ENCODE results near the gene CEACAM21.
A peak's percentile ranks its signal among the peaks of the same experiment; 100 is the strongest.

CEACAM21 gene

GRCh38 chr19:41586064-41586463 is 10.1 kb downstream of the CEACAM21 start:
- no peak for DNase-seq (ENCODE audit: low read depth in 2 of 2)

- DNase-seq (ENCODE audit: low read depth in 2 of 2) = no peak
Observed at GRCh38 chr19:41587101-41587837, 11.3 kb downstream of the CEACAM21 start.

GRCh38 chr19:41587838-41588210 is 11.9 kb downstream of the CEACAM21 start:
- no peak for DNase-seq (ENCODE audit: low read depth in 2 of 2)

DNA sequence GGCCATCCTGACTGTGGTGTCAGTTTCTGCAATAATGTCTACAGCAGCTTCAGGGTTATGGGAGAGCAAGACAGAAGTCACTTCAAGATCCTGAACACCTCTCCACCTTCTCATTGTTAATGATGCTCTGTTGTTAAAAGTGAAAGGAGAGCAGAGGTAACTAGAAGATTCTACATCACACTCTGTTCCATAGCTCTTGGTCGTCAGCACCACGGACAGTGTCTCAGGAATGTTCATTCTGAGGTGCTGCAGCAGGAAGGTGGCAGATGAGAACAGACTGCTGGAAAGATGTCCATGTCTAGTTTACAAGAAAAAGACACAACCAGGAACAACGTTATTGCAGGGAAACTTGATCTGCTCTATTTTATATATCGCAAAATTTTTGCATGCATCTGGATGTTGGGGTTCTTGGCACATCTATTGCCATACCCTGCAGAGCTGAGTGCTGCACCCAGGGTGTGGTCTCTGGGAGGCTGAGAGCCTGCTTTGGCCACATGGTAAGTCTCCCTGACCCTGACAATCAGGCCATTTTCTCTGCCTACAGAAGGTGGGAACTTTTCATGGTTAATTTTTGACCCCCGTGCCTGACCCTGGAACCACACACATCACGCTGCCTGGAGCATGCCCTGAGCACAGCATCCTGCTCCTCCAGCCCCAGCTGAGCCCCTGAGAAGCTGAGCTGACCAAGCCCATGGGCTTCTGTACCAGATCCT is 12.7 kb downstream of the CEACAM21 start:
- no peak for DNase-seq (ENCODE audit: low read depth in 2 of 2)

GRCh38 chr19:41589371-41589770 is 13.4 kb downstream of the CEACAM21 start:
- DNase-seq (ENCODE audit: low read depth in 2 of 2) = no peak

DNA sequence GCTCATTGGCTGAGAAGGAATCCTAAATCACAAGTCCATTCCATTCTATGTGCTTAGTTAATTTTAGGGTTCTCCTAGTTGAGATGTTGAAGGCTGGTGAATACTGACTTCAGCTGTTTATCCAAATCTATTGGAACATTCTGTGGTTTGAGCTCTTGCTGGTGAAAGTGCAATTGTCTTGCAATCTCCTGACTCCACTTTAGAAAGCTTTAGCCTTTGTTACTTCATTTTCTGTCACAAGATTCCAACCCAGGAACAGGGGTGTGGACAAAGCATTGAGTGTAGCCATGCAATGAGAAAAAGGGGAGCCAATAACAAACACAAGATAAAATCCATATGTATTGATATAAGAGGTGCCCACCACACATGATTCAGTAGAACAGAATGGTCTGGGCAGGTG is 15.0 kb downstream of the CEACAM21 start:
- no peak for DNase-seq (ENCODE audit: low read depth in 2 of 2)

DNA sequence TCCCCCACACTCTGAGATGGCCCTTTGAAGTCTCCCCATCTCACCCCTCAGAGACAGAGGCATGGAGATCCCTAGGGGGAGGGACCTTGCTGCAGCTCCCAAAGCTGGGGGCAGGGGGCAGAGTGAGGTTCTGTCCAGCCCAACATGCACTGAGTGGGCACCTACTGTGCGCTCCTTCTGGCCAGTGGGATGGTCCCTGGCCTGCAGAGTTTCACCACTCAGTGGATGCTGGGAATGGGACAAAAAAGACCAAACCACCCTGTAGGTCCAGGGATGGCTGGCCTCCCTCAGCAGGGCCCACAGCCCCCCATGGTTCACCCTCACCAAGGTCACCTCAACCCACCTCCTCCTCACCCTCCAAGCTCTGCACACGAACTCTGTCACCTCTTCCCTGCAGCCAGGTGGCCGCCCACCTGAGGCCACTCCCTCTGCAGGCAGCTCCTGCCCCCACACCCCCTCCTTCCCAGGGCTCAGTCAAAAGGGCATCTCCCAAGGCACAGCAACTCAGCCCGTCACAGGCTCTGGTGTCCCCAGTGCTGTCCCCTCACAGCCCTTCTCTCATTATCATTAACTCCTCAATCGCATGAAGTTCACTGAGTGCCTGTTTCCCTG is 16.1 kb downstream of the CEACAM21 start:
- DNase-seq (ENCODE audit: low read depth in 2 of 2) = no peak

DNA sequence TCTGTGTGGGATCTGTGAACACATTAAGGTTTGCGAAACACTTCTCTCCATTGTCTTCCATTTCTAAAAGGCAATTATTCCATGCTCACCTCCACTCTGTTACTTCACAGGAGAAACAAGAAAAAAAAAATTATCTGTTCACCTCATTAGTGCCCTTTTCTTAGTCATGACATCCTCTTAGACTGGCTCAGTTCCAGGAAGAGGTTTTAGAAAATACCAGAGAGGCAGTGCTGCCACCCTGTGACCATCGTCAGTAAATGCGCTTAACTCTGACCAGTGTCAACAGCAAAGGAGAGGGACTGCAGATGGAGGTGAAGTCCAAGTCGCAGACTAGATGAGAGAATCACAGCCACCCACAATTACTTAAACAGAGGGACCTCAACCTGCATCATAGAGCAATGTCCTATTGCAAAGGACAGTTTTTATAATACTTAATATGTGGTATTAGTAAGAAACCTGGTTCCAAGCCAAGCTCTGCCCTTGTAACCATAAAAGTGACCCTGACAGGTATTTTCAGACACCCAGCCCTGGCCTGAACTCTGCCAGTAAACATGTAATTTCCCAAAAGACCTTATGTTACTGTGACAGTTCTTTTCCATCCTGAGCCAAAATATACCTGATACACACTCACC is 19.4 kb downstream of the CEACAM21 start:
- peak; percentile 51 to 58 for DNase-seq (ENCODE audit: low read depth in 2 of 2)

DNA sequence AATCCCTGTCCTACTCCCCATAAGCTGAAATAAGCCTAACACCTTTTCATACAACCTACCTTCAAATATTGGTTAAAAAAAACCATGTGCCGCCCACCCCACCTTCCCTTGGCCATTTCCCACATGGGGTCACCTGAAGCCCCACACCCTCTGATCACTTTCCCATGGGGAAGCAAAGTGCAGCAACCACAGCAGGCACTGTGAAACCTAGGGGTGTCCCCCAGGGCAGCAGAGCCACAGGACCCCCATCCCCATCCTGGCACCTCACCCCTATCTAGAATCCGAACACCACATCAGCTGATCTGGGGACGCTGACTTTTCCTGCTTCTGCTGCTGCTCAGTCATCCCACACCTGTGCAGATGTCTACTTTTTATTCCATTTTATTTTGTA is 19.9 kb downstream of the CEACAM21 start:
- DNase-seq (ENCODE audit: low read depth in 2 of 2) = no peak

- DNase-seq (ENCODE audit: low read depth in 2 of 2) = peak; percentile 61 to 71
Observed at GRCh38 chr19:41597600-41598041, 21.7 kb downstream of the CEACAM21 start.

DNA sequence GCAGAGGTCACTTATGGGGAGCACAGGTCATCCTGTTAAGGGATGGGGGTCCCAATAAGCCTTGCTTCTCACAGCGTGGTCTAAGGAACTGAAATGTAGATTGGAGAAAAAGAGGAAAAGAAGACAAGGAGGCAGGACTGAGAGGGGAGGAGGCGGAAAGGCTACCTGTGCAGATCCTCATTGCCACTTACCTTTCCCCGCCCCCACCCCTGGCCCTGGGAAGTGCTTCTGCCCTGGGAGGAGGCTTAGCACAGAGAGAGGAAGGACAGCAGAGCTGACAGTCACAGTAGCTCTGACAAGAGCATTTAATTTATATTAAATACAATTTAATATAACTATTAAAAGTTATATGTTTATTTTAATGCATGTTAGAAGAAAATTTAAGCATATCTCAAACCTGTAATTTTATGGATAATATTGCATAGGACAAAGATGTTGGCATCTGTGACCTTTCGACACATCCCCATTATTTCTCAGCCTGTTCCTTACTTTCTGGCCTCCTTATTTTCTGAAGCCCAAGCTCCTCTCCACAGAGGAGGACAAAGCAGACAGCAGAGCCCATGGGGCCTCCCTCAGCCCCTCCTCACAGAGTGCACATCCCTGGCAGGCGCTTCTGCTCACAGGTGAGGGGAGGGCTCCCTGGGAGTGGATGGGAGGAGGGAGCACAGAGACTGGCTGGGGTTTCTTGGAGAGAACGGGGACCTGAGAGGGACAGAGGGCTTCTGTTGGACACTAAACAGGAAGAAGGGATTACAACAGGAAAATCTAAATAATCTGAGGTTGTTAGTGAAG is 23.4 kb downstream of the CEACAM21 start:
- DNase-seq (ENCODE audit: low read depth in 2 of 2) = no peak

DNA sequence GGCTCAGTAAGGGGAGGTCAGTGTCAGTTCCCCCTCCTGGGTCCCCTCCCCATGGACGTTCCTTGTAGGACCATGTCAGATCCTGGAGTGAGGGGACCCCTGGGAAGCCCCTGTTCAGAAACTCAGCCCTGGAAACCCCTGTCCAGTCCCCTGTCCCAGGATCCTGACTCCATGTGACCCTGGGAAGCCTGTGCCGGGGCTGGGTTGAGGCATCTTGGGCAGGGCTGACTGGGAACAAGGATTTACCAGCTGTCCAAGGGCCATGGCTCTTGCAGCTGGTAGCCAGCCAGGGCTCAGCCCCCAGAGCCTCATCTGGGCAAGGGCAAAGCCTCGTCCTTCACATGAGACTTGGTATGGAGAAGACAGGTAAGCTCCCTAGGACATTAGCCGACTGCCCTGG is 25.8 kb downstream of the CEACAM21 start:
- DNase-seq (ENCODE audit: low read depth in 2 of 2) = no peak

DNA sequence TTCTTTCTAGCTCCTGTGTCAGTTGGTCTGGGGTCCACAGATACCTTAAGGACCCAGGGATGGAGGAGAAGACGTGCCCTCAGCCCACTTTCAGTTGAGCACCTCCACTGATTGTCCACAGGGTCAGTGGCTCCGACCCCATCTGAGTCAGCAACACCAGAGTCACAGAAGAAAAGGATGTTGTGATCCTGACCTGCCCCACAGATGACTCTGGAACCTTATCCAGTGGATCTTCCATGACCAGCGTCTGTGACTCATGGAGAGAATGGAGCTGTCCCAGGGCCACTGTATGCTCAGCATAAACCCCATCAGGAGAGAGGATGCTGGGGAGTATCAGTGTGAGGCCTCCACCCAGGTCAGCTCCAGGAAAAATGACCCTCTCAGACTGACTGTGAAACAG is 28.9 kb downstream of the CEACAM21 start:
- no peak for DNase-seq (ENCODE audit: low read depth in 2 of 2)

DNA sequence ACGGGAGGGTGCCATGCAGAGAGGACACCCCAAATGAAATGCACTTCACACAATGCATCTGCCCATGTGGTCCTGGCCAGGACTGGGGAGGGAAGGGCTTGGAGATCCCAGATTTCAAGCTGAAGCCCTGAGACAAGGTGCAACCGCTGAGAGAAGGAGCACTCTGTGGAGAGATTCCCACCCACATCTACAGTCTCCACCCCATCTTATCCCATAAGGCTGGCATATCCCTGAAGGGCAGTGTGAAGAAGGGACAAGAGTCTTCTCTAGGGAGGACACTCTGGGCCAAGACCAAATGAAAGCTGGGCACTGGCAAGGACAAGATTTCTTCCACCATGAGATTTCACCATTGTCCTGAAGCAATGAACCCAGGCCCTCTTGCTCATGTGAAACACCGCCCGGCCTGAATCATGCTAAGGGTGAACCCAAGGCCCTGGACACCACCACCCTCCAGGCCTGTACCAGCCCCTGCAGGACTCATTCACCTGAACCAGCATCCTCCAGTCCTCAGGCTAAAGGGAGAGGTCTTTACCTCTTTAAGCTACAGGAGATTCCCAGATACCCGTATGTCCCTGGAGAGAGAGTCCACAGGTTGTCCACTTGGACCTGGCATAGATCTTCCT is 30.4 kb downstream of the CEACAM21 start:
- no peak for DNase-seq (ENCODE audit: low read depth in 2 of 2)

DNA sequence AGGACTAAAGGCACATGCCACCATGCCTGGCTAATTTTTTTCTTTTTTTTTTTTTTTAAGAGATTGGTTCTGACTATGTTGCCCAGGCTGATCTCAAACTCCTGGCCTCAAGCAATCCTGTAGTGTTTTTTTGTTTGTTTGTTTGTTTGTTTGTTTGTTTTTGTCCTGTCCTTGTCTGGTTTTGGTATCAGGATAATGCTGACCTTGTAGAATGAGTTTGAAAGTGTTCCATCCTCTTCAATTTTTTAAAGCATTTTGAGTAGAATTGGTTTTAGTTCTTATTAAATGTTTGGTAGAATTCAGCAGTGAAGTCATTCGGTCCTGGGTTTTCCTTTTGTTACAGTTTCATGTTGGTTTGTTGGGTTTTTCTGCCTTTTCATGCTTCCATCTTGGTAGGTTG is 31.7 kb downstream of the CEACAM21 start:
- no peak for DNase-seq (ENCODE audit: low read depth in 2 of 2)

GRCh38 chr19:41610789-41611188 is 34.8 kb downstream of the CEACAM21 start:
- DNase-seq (ENCODE audit: low read depth in 2 of 2) = no peak

GRCh38 chr19:41612483-41612882 is 36.5 kb downstream of the CEACAM21 start:
- no peak for DNase-seq (ENCODE audit: low read depth in 2 of 2)

DNA sequence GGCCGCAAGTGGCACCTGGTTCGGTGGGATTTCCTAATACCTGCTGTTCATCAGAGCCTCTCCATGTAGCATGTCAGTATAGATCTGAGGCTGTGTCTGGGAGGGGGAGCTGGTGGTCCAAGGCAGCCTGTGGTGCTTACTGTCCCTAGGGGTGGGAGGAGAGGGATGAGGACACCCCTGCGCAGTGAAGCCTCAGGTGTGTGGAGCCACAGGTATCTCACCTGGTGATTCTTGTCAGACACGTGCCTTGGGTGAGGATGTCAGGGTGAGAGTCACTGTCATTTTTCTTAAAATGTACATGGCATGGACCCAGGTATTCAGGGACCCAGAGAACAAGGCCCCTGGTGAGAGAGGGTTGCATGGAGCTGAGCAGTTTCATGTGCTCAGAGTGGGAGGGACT is 39.2 kb downstream of the CEACAM21 start:
- no peak for DNase-seq (ENCODE audit: low read depth in 2 of 2)

DNA sequence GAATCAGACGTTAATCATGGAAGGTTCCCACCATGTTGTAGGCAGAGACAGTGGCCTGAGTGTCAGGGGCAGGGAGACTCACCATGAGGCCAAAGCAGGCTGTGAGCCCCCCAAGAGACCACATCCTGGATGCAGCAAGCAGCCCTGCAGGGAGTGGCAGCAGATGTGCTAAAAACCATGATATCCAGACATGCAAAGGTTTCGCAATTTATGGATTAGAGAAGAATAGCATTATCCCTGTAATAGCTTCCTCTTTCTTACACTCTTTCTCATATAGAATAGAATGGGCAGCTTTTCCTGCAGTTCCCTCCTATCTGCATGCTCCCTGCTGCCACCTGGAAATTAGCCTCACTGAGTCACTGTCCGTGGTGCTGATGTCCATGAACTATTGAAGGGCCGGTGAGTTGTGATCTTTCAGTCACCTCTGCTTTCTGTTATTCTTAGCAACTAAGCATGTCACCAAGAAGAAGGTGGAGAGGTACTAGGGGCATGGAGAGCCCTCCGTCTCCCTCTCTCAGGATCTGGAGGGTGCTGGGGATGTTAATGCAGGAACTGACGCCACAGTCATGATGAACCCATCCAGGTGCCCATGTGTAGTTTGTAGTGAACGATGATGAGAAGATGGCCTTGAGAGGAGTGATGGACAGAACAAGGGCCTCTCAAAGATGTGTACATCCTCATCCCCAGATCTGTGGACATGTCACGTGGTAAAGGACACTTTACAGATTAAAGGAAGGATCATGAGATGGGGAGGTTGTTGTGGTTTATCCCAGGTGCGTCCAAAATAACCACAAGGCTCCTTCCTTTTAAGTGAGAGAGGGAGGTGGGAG is 41.0 kb downstream of the CEACAM21 start:
- no peak for DNase-seq (ENCODE audit: low read depth in 2 of 2)

DNA sequence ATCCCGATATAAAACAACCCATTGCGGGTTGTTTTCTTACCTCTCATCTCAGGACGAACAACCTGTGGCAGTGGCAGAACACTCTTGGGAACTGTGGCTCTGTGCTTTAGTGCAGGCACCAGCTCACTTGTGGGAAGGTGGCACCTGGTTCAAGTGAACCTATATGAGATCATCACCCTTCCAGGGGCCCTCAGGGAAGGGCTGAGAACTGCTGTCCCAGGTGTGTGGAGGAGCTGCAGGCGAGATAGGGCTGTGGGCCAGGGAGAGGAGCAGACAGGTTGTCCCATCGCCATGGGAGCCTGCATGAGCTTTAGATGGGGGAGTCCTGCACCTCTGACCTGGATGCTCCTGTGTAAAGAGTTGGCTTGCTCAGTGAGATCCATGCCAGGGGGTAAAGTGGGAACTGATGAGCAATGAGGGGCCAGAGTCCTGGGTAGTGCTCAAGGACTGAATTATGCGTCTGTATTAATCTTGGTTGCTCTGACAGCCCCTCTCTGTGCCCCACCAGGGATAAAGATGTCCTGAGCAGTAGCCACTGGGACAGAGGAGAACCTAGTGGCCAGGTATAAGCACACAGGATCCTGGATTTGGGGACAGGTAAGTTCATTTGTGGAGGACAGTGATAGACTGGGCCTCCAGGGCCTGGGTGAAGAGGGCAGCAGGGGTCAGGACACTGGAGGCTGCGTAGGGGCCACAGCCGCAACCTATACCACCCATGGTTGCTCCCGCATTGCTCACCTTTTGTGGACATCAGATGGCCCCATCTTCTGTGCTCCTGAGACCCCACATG is 42.2 kb downstream of the CEACAM21 start:
- DNase-seq (ENCODE audit: low read depth in 2 of 2) = no peak

Measured in activated CD4-positive, alpha-beta T cell treated with anti-CD3 and anti-CD28 coated beads for 24 hours (primary cell).